Measurements from ENCODE around the gene KCND2. TPM values are rescaled to one million over a fixed set of nuclear protein-coding genes. Genes with fewer than 3 reads are reported as not detected.
"Not testable (repeated sequence)": the region's sequence is repeated elsewhere in the genome, so short reads cannot be mapped to it uniquely, and the experiment has no call there.

The KCND2 gene
- total and polyA plus RNA-seq, 2 experiments from 2014 or later = 0.45 to 2.2 TPM

- H3K27me3 ChIP-seq = no peaks in the 10 kb centered on the region
- DNase-seq (ENCODE audit: low read depth in 1 of 2, low spot score in 1 of 2) = peak in 1 of 2 donors; percentile 64
- no peak overlapping the region for H3K27ac ChIP-seq
- H3K4me1 ChIP-seq (ENCODE audit: low read depth) = no peaks in the 10 kb centered on the region
- TF ChIP-seq CTCF (IDR thresholded peaks at IDR 0.05; ENCODE audit: low read depth, low read length) = no peak
- no peak overlapping the region for H3K4me3 ChIP-seq
- no peaks in the 10 kb centered on the region for H3K36me3 ChIP-seq
- H3K9me3 ChIP-seq (ENCODE audit: low read depth) = no peaks in the 10 kb centered on the region
These were observed 277.6 kb downstream of the KCND2 start for GRCh38 chr7:120550494-120551048.

GRCh38 chr7:120553491-120553890 lies 280.5 kb downstream of the KCND2 start:
- no peak overlapping the region for H3K27ac ChIP-seq
- no peaks in the 10 kb centered on the region for H3K36me3 ChIP-seq
- DNase-seq (ENCODE audit: low read depth in 1 of 2, low spot score in 1 of 2) = no peak
- no peaks in the 10 kb centered on the region for H3K27me3 ChIP-seq
- no peak overlapping the region for H3K4me3 ChIP-seq
- H3K4me1 ChIP-seq (ENCODE audit: low read depth) = no peaks in the 10 kb centered on the region
- TF ChIP-seq CTCF (IDR thresholded peaks at IDR 0.05; ENCODE audit: low read depth, low read length) = no peak
- no peaks in the 10 kb centered on the region for H3K9me3 ChIP-seq (ENCODE audit: low read depth)

GRCh38 chr7:120554960-120555571 lies 282.1 kb downstream of the KCND2 start:
- Histone ChIP-seq H3K4me3 (no peak overlapping the region), H3K27ac (no peak overlapping the region), H3K4me1 (ENCODE audit: low read depth) (no peaks in the 10 kb centered on the region), H3K9me3 (ENCODE audit: low read depth) (no peaks in the 10 kb centered on the region), H3K27me3 (no peaks in the 10 kb centered on the region), H3K36me3 (no peaks in the 10 kb centered on the region)
- peak; percentile 74 for TF ChIP-seq CTCF (IDR thresholded peaks at IDR 0.05; ENCODE audit: low read depth, low read length)
- DNase-seq (ENCODE audit: low read depth in 1 of 2, low spot score in 1 of 2) = peak; percentile 75 to 78

GRCh38 chr7:120564145-120564544 lies 291.2 kb downstream of the KCND2 start:
- Histone ChIP-seq H3K27ac (no peak overlapping the region), H3K4me1 (ENCODE audit: low read depth) (no peaks in the 10 kb centered on the region), H3K9me3 (ENCODE audit: low read depth) (no peaks in the 10 kb centered on the region), H3K4me3 (no peak overlapping the region), H3K27me3 (no peaks in the 10 kb centered on the region), H3K36me3 (no peaks in the 10 kb centered on the region)
- no peak for TF ChIP-seq CTCF (IDR thresholded peaks at IDR 0.05; ENCODE audit: low read depth, low read length)
- no peak for DNase-seq (ENCODE audit: low read depth in 1 of 2, low spot score in 1 of 2)

GRCh38 chr7:120567204-120567603 lies 294.2 kb downstream of the KCND2 start:
- no peaks in the 10 kb centered on the region for H3K27me3 ChIP-seq
- H3K4me1 ChIP-seq (ENCODE audit: low read depth) = no peaks in the 10 kb centered on the region
- H3K36me3 ChIP-seq = no peaks in the 10 kb centered on the region
- DNase-seq (ENCODE audit: low read depth in 1 of 2, low spot score in 1 of 2) = no peak
- no peak for TF ChIP-seq CTCF (IDR thresholded peaks at IDR 0.05; ENCODE audit: low read depth, low read length)
- no peaks in the 10 kb centered on the region for H3K9me3 ChIP-seq (ENCODE audit: low read depth)
- H3K4me3 ChIP-seq = no peak overlapping the region
- H3K27ac ChIP-seq = no peak overlapping the region

- not testable (repeated sequence) for H3K36me3 ChIP-seq, H3K27ac ChIP-seq
These were observed 305.7 kb downstream of the KCND2 start for GRCh38 chr7:120578657-120579056.

More at GRCh38 chr7:120578657-120579056, 305.7 kb downstream of the KCND2 start:
- not testable (repeated sequence) for DNase-seq (ENCODE audit: low read depth in 1 of 2, low spot score in 1 of 2); H3K27me3 ChIP-seq; H3K4me1 ChIP-seq (ENCODE audit: low read depth); H3K9me3 ChIP-seq (ENCODE audit: low read depth); H3K4me3 ChIP-seq
